ENCODE results near the gene SHH. TPM values are rescaled to one million over a fixed set of nuclear protein-coding genes. Genes with fewer than 3 reads are reported as not detected.
A peak's percentile ranks its signal among the peaks of the same experiment; 100 is the strongest.

The SHH gene
- total RNA-seq, 1 experiment from 2014 or later, result not detected

GRCh38 chr7:155763122-155763521 is 49.1 kb downstream of the SHH start:
- CTCF ChIA-PET, result no interaction called here
- H3K4me1 ChIP-seq (ENCODE audit: insufficient read depth, low read length, poor library complexity, severe bottlenecking), result peaks cover 34% of the 10 kb centered on the region
- peak overlapping the region; percentile 78 for H3K27ac ChIP-seq (ENCODE audit: low read depth, low read length, poor library complexity, severe bottlenecking)
- BruUV-seq (replicated peaks), result no TSS peak
- no peak overlapping the region for H3K4me3 ChIP-seq (ENCODE audit: low read depth, low read length, poor library complexity, severe bottlenecking)
- no peaks in the 10 kb centered on the region for H3K9me3 ChIP-seq (ENCODE audit: low read depth, low read length, poor library complexity, severe bottlenecking)
- no peak for TF ChIP-seq EZH2 (IDR thresholded peaks at IDR 0.05; ENCODE audit: borderline replicate concordance, low read depth, low read length, poor library complexity, severe bottlenecking)
- TF ChIP-seq CTCF (conservative IDR thresholded peaks at IDR 0.05; ENCODE audit: low read depth, low read length), result no peak
- intact Hi-C loops (cut with micrococcal nuclease; ENCODE audit: unreplicated experiment), result no loop called here
- no peaks in the 10 kb centered on the region for H3K27me3 ChIP-seq (replicated peaks; ENCODE audit: insufficient read depth, low read depth, low read length, poor library complexity)
- H3K36me3 ChIP-seq (ENCODE audit: insufficient read depth, low read length, poor library complexity, severe bottlenecking), result peaks cover 31% of the 10 kb centered on the region
- POLR2A ChIA-PET (ENCODE audit: low non-redundant PET), result no interaction called here
- peak; percentile 34 for DNase-seq (ENCODE audit: low spot score)

DNA sequence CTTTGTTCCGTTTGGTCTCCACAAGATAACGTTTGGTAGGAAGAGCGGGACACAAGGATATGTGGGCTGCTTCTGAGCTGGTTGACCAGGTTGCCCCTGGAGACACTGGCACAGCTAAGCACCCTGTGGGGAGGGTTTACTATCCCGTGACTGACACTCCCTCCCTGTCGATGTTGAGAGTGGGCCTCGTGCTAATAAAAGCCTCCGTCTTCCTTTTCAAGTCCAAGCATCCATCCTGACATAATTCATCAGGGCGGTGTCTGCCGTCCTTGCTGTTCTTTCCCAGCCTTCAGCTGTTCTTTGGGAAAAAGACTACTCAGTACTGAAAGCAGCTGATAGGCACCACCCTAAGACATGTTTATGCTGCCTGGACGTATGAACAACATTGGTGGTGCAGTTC is 49.6 kb downstream of the SHH start:
- intact Hi-C loops (cut with micrococcal nuclease; ENCODE audit: unreplicated experiment), result no loop called here
- H3K4me1 ChIP-seq (ENCODE audit: insufficient read depth, low read length, poor library complexity, severe bottlenecking), result peaks cover 38% of the 10 kb centered on the region
- POLR2A ChIA-PET (ENCODE audit: low non-redundant PET), result no interaction called here
- peaks cover 2% of the 10 kb centered on the region for H3K9me3 ChIP-seq (ENCODE audit: low read depth, low read length, poor library complexity, severe bottlenecking)
- no peaks in the 10 kb centered on the region for H3K27me3 ChIP-seq (replicated peaks; ENCODE audit: insufficient read depth, low read depth, low read length, poor library complexity)
- H3K27ac ChIP-seq (ENCODE audit: low read depth, low read length, poor library complexity, severe bottlenecking), result no peak overlapping the region
- peaks cover 29% of the 10 kb centered on the region for H3K36me3 ChIP-seq (ENCODE audit: insufficient read depth, low read length, poor library complexity, severe bottlenecking)
- CTCF ChIA-PET, result no interaction called here
- no TSS peak for BruUV-seq (replicated peaks)
- no peak overlapping the region for H3K4me3 ChIP-seq (ENCODE audit: low read depth, low read length, poor library complexity, severe bottlenecking)
- DNase-seq (ENCODE audit: low spot score), result no peak
- no peak for TF ChIP-seq CTCF (conservative IDR thresholded peaks at IDR 0.05; ENCODE audit: low read depth, low read length)
- no peak for TF ChIP-seq EZH2 (IDR thresholded peaks at IDR 0.05; ENCODE audit: borderline replicate concordance, low read depth, low read length, poor library complexity, severe bottlenecking)

DNA sequence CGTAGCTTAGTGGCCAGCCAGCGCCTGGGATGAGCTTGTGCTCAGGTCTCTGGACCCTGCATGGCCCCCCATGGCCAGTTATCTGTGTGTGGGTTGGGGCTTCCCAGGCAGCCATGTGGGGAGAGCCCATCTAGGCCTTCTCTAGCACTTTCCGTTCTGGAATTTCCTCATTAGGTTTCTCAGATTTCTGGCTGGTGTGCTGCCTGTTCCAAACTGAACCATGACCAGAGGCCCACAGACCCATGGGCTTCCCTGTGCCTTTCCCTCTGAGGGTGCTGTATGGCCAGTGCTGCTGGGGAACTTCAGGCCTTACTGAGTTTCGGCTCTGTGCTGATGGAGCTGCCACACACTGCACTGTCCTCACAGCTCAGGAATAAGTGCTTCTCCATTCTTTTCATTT is 50.2 kb downstream of the SHH start:
- H3K4me3 ChIP-seq (ENCODE audit: low read depth, low read length, poor library complexity, severe bottlenecking), result no peak overlapping the region
- no peaks in the 10 kb centered on the region for H3K27me3 ChIP-seq (replicated peaks; ENCODE audit: insufficient read depth, low read depth, low read length, poor library complexity)
- no peak for DNase-seq (ENCODE audit: low spot score)
- BruUV-seq (replicated peaks), result no TSS peak
- ChIA-PET POLR2A (ENCODE audit: low non-redundant PET) (no interaction called here), CTCF (no interaction called here)
- no peak for TF ChIP-seq CTCF (conservative IDR thresholded peaks at IDR 0.05; ENCODE audit: low read depth, low read length)
- TF ChIP-seq EZH2 (IDR thresholded peaks at IDR 0.05; ENCODE audit: borderline replicate concordance, low read depth, low read length, poor library complexity, severe bottlenecking), result no peak
- intact Hi-C loops (cut with micrococcal nuclease; ENCODE audit: unreplicated experiment), result no loop called here
- peak overlapping the region; percentile 19 for H3K27ac ChIP-seq (ENCODE audit: low read depth, low read length, poor library complexity, severe bottlenecking)
- H3K36me3 ChIP-seq (ENCODE audit: insufficient read depth, low read length, poor library complexity, severe bottlenecking), result peaks cover 23% of the 10 kb centered on the region
- H3K9me3 ChIP-seq (ENCODE audit: low read depth, low read length, poor library complexity, severe bottlenecking), result peaks cover 3% of the 10 kb centered on the region
- H3K4me1 ChIP-seq (ENCODE audit: insufficient read depth, low read length, poor library complexity, severe bottlenecking), result peaks cover 38% of the 10 kb centered on the region
